Osteoblast (primary cell): ENCODE data around the gene MAT2B. TPM values are rescaled to one million over a fixed set of nuclear protein-coding genes. Genes with fewer than 3 reads are reported as not detected.

ENCODE experiments used
- DNase-seq: peaks from one replicate; pipeline ENCODE4 v3.0.0; 2011; ENCODE audit warnings: low spot score, mixed read lengths; ENCODE audit not compliant: insufficient read length; ENCODE audit errors: missing footprints
- H2AFZ ChIP-seq: 2 replicates; pipeline ENCODE4 v1.6.0; 2011; ENCODE audit warnings: mild to moderate bottlenecking, low read length
- H3K27ac ChIP-seq: 2 replicates; pipeline ENCODE4 v1.5.1; 2011; ENCODE audit warnings: mild to moderate bottlenecking, low read depth, low read length, moderate library complexity
- H3K27me3 ChIP-seq: 2 replicates; pipeline ENCODE4 v1.6.0; 2012; ENCODE audit warnings: mild to moderate bottlenecking, control low read depth, inconsistent platforms, low read length, moderate library complexity; ENCODE audit not compliant: insufficient read depth
- H3K36me3 ChIP-seq: 2 replicates; pipeline ENCODE4 v1.5.1; 2011; ENCODE audit warnings: mild to moderate bottlenecking, low read length, control low read depth, moderate library complexity; ENCODE audit not compliant: insufficient read depth
- H3K4me1 ChIP-seq: 2 replicates; pipeline ENCODE4 v1.5.1; 2011; ENCODE audit warnings: mild to moderate bottlenecking, low read length, control low read depth, moderate library complexity; ENCODE audit not compliant: insufficient read depth
- H3K4me2 ChIP-seq: 2 replicates; pipeline ENCODE4 v1.6.0; 2011; ENCODE audit warnings: mild to moderate bottlenecking, low read length; ENCODE audit not compliant: insufficient read depth
- H3K4me3 ChIP-seq: fragments of 200-600 bp; sonication (generic); 3 replicates; pipeline ENCODE4 v1.5.1; 2012; ENCODE audit warnings: mild to moderate bottlenecking, low read length, inconsistent platforms; ENCODE audit not compliant: insufficient read depth
- H3K79me2 ChIP-seq: 2 replicates; pipeline ENCODE4 v1.6.0; 2012; ENCODE audit warnings: mild to moderate bottlenecking, low read length, control low read depth, inconsistent platforms; ENCODE audit not compliant: insufficient read depth
- H3K9me3 ChIP-seq: 2 replicates; pipeline ENCODE4 v1.5.1; 2011; ENCODE audit warnings: low read depth, low read length, control low read depth
- H4K20me1 ChIP-seq: 2 replicates; pipeline ENCODE4 v1.6.0; 2012; ENCODE audit warnings: mild to moderate bottlenecking, low read length, control low read depth; ENCODE audit not compliant: insufficient read depth
- CTCF ChIP-seq: IDR thresholded peaks from 2 replicates; pipeline ENCODE4 v1.5.1; 2011; ENCODE audit warnings: mild to moderate bottlenecking, low read depth, low read length, moderate library complexity; ENCODE audit errors: extremely low read depth
- total RNA-seq: library from RNA; depleted of rRNA; stranded (reverse); fragments of >200 nt; gene quantifications from 2 replicates; pipeline ENCODE4 v1.2.3, GENCODE V29; 2012

Gene MAT2B
- total RNA-seq, 1 donor: 46.7 TPM

GRCh38 chr5:163467682-163468081, 37.7 kb upstream of the MAT2B start:
- H3K79me2 ChIP-seq: peaks cover 17% of the 10 kb centered on the region
- no peaks in the 10 kb centered on the region for H3K27me3 ChIP-seq
- TF ChIP-seq CTCF: no peak
- no peak overlapping the region for H3K4me2 ChIP-seq
- no peak for DNase-seq
- peaks cover 12% of the 10 kb centered on the region for H3K36me3 ChIP-seq
- H3K4me3 ChIP-seq: no peak overlapping the region
- peak overlapping the region; percentile 57 for H2AFZ ChIP-seq
- peaks cover 7% of the 10 kb centered on the region for H3K4me1 ChIP-seq
- no peak overlapping the region for H3K27ac ChIP-seq
- no peaks in the 10 kb centered on the region for H4K20me1 ChIP-seq
- H3K9me3 ChIP-seq: no peaks in the 10 kb centered on the region

- H4K20me1 ChIP-seq: no peaks in the 10 kb centered on the region
- H3K27ac ChIP-seq: no peak overlapping the region
- peaks cover 8% of the 10 kb centered on the region for H3K4me1 ChIP-seq
- TF ChIP-seq CTCF: peak; percentile 32
- no peak overlapping the region for H3K4me2 ChIP-seq
- H3K4me3 ChIP-seq: no peak overlapping the region
- no peaks in the 10 kb centered on the region for H3K79me2 ChIP-seq
- no peaks in the 10 kb centered on the region for H3K9me3 ChIP-seq
- H2AFZ ChIP-seq: peak overlapping the region; percentile 31
- H3K27me3 ChIP-seq: no peaks in the 10 kb centered on the region
- H3K36me3 ChIP-seq: peaks cover 22% of the 10 kb centered on the region
- DNase-seq: no peak
Observed at GRCh38 chr5:163473635-163474243, 31.7 kb upstream of the MAT2B start.

- H3K4me3 ChIP-seq: no peak overlapping the region
- no peak for DNase-seq
- no peaks in the 10 kb centered on the region for H3K9me3 ChIP-seq
- no peak overlapping the region for H3K27ac ChIP-seq
- no peaks in the 10 kb centered on the region for H4K20me1 ChIP-seq
- no peak overlapping the region for H3K4me2 ChIP-seq
- H3K79me2 ChIP-seq: no peaks in the 10 kb centered on the region
- no peaks in the 10 kb centered on the region for H3K27me3 ChIP-seq
- H3K36me3 ChIP-seq: peaks cover 12% of the 10 kb centered on the region
- TF ChIP-seq CTCF: no peak
- H2AFZ ChIP-seq: no peak overlapping the region
- H3K4me1 ChIP-seq: peaks cover 12% of the 10 kb centered on the region
Observed at GRCh38 chr5:163475411-163475810, 30.0 kb upstream of the MAT2B start.

GRCh38 chr5:163478126-163478981, 27.1 kb upstream of the MAT2B start:
- Histone ChIP-seq H3K4me2 (peak overlapping the region; percentile 5), H4K20me1 (no peaks in the 10 kb centered on the region), H3K4me1 (peaks cover 12% of the 10 kb centered on the region), H2AFZ (no peak overlapping the region), H3K9me3 (no peaks in the 10 kb centered on the region), H3K27me3 (no peaks in the 10 kb centered on the region), H3K36me3 (peaks cover 9% of the 10 kb centered on the region), H3K4me3 (no peak overlapping the region), H3K79me2 (no peaks in the 10 kb centered on the region), H3K27ac (peak overlapping the region; percentile 44)
- no peak for TF ChIP-seq CTCF
- peak; percentile 15 for DNase-seq
